PFSK-1 (cell line): ENCODE data around the gene ZNF264.

Source experiments
- FOXP2 ChIP-seq: optimal IDR thresholded peaks from 2 replicates; pipeline ENCODE3; 2011; ENCODE audit warnings: borderline replicate concordance, control low read depth, inconsistent platforms; ENCODE audit not compliant: insufficient read depth; ENCODE audit errors: extremely low read length, extremely low read depth
- POLR2AphosphoS5 ChIP-seq: IDR thresholded peaks from 2 replicates; pipeline ENCODE4 v1.6.1; 2012; ENCODE audit warnings: low read depth, mild to moderate bottlenecking, control low read depth, low read length, moderate library complexity
- SIN3A ChIP-seq: IDR thresholded peaks from 2 replicates; pipeline ENCODE4 v1.6.1; 2012; ENCODE audit warnings: mild to moderate bottlenecking, low read length, moderate library complexity, borderline replicate concordance; ENCODE audit not compliant: insufficient read depth
- TAF1 ChIP-seq: IDR thresholded peaks from 2 replicates; pipeline ENCODE4 v1.6.1; 2012; ENCODE audit warnings: low read length, control low read depth, borderline replicate concordance; ENCODE audit not compliant: insufficient read depth
- TF ChIP-seq, protein P1 (sequence below), 2 experiments: IDR thresholded peaks; 2 replicates each; pipeline versions ENCODE4 v1.6.1 to v1.8.0; 2011 to 2012; ENCODE audit warnings: low read depth in 2 of 2, low read length in 2 of 2, control low read depth in 1 of 2, inconsistent platforms in 1 of 2, mild to moderate bottlenecking in 1 of 2, moderate library complexity in 1 of 2; ENCODE audit not compliant: insufficient read depth in 1 of 2

The ZNF264 gene

DNA sequence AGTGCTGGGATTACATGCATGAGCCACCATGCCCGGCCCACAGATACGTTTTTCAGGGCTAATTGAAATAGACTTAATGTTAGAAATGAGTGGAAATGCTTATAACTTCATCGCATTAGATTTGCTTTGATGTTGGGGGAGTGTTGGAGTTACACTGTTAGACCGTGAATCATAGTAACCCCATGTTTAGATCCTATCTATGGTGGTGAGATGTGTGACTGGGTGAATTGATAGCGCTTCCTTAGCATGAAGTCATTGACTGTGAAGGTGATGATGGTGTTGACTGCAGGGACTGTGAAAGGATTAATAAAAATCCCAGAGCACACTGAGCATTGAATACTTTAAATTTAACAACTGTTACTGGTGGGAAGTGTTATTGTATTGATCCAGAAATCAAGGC lies 1.7 kb downstream of the ZNF264 start:
- no peak for TF ChIP-seq TAF1
- TF ChIP-seq, protein P1, sequence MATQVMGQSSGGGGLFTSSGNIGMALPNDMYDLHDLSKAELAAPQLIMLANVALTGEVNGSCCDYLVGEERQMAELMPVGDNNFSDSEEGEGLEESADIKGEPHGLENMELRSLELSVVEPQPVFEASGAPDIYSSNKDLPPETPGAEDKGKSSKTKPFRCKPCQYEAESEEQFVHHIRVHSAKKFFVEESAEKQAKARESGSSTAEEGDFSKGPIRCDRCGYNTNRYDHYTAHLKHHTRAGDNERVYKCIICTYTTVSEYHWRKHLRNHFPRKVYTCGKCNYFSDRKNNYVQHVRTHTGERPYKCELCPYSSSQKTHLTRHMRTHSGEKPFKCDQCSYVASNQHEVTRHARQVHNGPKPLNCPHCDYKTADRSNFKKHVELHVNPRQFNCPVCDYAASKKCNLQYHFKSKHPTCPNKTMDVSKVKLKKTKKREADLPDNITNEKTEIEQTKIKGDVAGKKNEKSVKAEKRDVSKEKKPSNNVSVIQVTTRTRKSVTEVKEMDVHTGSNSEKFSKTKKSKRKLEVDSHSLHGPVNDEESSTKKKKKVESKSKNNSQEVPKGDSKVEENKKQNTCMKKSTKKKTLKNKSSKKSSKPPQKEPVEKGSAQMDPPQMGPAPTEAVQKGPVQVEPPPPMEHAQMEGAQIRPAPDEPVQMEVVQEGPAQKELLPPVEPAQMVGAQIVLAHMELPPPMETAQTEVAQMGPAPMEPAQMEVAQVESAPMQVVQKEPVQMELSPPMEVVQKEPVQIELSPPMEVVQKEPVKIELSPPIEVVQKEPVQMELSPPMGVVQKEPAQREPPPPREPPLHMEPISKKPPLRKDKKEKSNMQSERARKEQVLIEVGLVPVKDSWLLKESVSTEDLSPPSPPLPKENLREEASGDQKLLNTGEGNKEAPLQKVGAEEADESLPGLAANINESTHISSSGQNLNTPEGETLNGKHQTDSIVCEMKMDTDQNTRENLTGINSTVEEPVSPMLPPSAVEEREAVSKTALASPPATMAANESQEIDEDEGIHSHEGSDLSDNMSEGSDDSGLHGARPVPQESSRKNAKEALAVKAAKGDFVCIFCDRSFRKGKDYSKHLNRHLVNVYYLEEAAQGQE (IDR thresholded peaks at IDR 0.05; ENCODE audit: insufficient read depth in 1 of 2, low read depth in 2 of 2, low read length in 2 of 2), result no peak
- no peak for TF ChIP-seq POLR2AphosphoS5
- no peak for TF ChIP-seq SIN3A
- no peak for TF ChIP-seq FOXP2

DNA sequence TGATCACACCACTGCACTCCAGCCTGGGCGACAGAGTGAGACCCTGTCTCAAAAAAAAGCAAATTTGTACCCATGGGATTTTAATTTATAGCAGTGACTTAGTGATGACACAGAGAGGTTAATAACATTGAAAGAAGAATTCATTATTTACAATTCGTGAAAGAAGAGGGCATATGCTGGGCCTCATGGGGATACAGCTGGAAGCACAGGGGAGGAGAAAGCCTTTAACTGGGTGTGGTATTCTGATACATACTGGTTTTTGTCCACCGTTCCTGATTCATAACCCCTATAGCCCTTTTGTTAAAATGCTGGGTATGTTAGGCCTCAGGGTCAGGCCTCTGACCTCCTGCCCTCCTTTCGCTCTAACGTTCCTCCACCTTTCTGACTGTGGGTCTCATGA lies 10.9 kb downstream of the ZNF264 start:
- no peak for TF ChIP-seq FOXP2
- TF ChIP-seq, protein P1 (IDR thresholded peaks at IDR 0.05; ENCODE audit: insufficient read depth in 1 of 2, low read depth in 2 of 2, low read length in 2 of 2), result no peak
- TF ChIP-seq TAF1, result no peak
- no peak for TF ChIP-seq POLR2AphosphoS5
- TF ChIP-seq SIN3A, result no peak

DNA sequence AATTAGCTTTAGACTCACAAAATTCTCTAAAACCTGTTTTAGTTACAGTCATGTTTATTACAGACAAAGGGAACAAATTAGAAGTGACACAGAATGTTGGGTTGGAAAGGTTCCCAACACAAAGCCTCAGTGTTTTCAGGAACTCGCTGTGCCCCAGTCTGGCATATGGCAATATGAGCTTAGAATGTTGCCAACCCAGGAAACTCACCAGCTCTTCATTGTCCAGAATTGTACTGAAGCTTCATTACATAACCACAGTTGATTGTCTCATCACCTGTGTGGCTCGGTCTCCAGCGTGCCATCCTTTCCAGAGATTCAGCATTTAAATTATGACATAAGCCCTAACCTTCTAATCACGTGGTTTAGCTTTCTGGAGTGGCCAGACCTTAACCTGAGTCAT lies 19.1 kb downstream of the ZNF264 start:
- TF ChIP-seq SIN3A, result no peak
- no peak for TF ChIP-seq TAF1
- TF ChIP-seq FOXP2, result no peak
- no peak for TF ChIP-seq POLR2AphosphoS5
- TF ChIP-seq, protein P1 (IDR thresholded peaks at IDR 0.05; ENCODE audit: insufficient read depth in 1 of 2, low read depth in 2 of 2, low read length in 2 of 2), result no peak

DNA sequence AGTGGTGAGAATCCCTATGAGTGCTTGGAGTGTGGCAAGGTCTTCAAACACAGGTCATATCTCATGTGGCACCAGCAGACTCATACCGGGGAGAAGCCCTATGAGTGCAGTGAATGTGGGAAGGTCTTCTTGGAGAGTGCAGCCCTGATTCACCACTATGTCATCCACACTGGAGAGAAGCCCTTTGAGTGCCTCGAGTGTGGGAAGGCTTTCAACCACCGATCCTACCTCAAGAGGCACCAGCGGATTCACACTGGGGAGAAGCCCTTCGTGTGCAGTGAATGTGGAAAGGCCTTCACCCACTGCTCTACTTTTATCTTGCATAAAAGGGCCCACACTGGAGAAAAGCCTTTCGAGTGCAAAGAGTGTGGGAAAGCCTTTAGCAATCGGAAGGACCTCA lies 20.8 kb downstream of the ZNF264 start:
- TF ChIP-seq FOXP2 (no peak), TAF1 (no peak), SIN3A (no peak), POLR2AphosphoS5 (no peak)
- TF ChIP-seq, protein P1 (IDR thresholded peaks at IDR 0.05; ENCODE audit: insufficient read depth in 1 of 2, low read depth in 2 of 2, low read length in 2 of 2), result no peak

DNA sequence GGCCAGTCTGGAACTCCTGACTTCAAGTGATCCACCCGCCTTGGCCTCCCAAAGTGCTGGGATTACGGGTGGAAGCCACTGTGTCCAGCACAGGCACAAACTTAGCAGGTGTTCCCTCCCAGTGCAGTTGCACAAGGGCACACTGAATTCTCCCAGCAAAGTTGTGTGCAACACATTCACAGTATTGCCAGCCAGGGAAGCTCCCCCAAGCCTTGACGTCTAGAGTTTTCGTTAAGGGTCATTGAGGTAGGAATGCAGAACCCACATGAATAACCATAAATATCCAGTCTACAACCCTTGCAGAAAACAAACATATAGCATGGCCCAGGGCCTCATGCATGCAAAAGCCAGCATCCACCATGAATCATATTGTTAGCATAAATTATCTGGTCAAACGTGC lies 36.2 kb downstream of the ZNF264 start:
- TF ChIP-seq TAF1 (no peak), SIN3A (no peak), FOXP2 (no peak), POLR2AphosphoS5 (no peak)
- TF ChIP-seq, protein P1 (IDR thresholded peaks at IDR 0.05; ENCODE audit: insufficient read depth in 1 of 2, low read depth in 2 of 2, low read length in 2 of 2), result no peak
